Lung (tissue), 12 donors: ENCODE measurements around the gene LAMA1. TPM values are rescaled to one million over a fixed set of nuclear protein-coding genes. Genes with fewer than 3 reads are reported as not detected.

Source experiments
- ATAC-seq: fragments of 200-7000 bp; cut with Tn5 transposase; one replicate; pipeline ENCODE4 v1.9.1; 2020; ENCODE audit warnings: moderate number of reproducible peaks; ENCODE audit not compliant: insufficient read depth, low FRiP score
- DNase-seq, 3 donors: peaks; one replicate each; pipeline ENCODE4 v3.0.0-alpha.2; 2013 to 2017
- H3K27ac ChIP-seq, 2 donors: one replicate each; pipeline ENCODE4 v1.5.1; 2013; ENCODE audit warnings: mild to moderate bottlenecking in 2 of 2, moderate library complexity in 2 of 2, control low read depth in 1 of 2, inconsistent platforms in 1 of 2, low read depth in 1 of 2, low read length in 1 of 2
- H3K27me3 ChIP-seq, 3 donors: one replicate each; pipeline ENCODE4 v1.5.1; 2013; ENCODE audit warnings: low read length in 2 of 3; ENCODE audit not compliant: control insufficient read depth in 3 of 3, insufficient read depth in 3 of 3
- H3K36me3 ChIP-seq, 4 donors: one replicate each; pipeline ENCODE4 v1.5.1; 2013; ENCODE audit warnings: low read length in 4 of 4, mild to moderate bottlenecking in 1 of 4, moderate library complexity in 1 of 4; ENCODE audit not compliant: control insufficient read depth in 4 of 4, insufficient read depth in 4 of 4
- H3K4me1 ChIP-seq, 5 donors: one replicate each; pipeline ENCODE4 v1.5.1; 2013; ENCODE audit warnings: low read length in 5 of 5, mild to moderate bottlenecking in 2 of 5, moderate library complexity in 1 of 5; ENCODE audit not compliant: control insufficient read depth in 5 of 5, insufficient read depth in 5 of 5
- H3K4me3 ChIP-seq: one replicate; pipeline ENCODE4 v1.5.1; 2013; ENCODE audit warnings: mild to moderate bottlenecking, control low read depth, moderate library complexity
- H3K9ac ChIP-seq, 2 donors: one replicate each; pipeline ENCODE4 v1.5.1; 2013; ENCODE audit warnings: low read length in 2 of 2, control low read depth in 1 of 2; ENCODE audit not compliant: insufficient read depth in 1 of 2
- H3K9me3 ChIP-seq, 4 donors: one replicate each; pipeline ENCODE4 v1.5.1; 2013; ENCODE audit warnings: low read length in 3 of 4, mild to moderate bottlenecking in 1 of 4, moderate library complexity in 1 of 4; ENCODE audit not compliant: control insufficient read depth in 4 of 4, insufficient read depth in 3 of 4
- CTCF ChIP-seq: IDR thresholded peaks from 2 replicates; pipeline ENCODE4 v1.5.1; 2012; ENCODE audit warnings: mild to moderate bottlenecking; ENCODE audit errors: control extremely low read depth, extremely low read depth
- WGBS, 2 donors: extraction: QIAGEN DNeasy Blood & Tissue Kit; methylation state at CpG; one replicate each; pipeline ENCODE4 v1.1.7; 2013; 5-methylcytosine and 5-hydroxymethylcytosine counted together
- polyA plus RNA-seq, 2 donors: library from polyadenylated mRNA; stranded (reverse); fragments of 200-250 nt; gene quantifications; one replicate each; pipeline ENCODE4 v1.2.1, GENCODE V29; 2013
- total RNA-seq, 2 donors: library from RNA; depleted of rRNA in 1 of 2; stranded (reverse); fragments of >200 nt in 1 of 2; gene quantifications; one replicate each; pipeline ENCODE4 v1.2.1, GENCODE V29; 2014 to 2021
- donor health status: control.
- donor health status: control.
- donor health status: Bipolar disorder and iron deficiency.
- donor health status: healthy.
- donor health status: DM: yes; HTN: yes; CAD: no.

LAMA1 gene
- total and polyA plus RNA-seq, 4 donors, result 0.66 to 2.8 (median 1.7) TPM

DNA sequence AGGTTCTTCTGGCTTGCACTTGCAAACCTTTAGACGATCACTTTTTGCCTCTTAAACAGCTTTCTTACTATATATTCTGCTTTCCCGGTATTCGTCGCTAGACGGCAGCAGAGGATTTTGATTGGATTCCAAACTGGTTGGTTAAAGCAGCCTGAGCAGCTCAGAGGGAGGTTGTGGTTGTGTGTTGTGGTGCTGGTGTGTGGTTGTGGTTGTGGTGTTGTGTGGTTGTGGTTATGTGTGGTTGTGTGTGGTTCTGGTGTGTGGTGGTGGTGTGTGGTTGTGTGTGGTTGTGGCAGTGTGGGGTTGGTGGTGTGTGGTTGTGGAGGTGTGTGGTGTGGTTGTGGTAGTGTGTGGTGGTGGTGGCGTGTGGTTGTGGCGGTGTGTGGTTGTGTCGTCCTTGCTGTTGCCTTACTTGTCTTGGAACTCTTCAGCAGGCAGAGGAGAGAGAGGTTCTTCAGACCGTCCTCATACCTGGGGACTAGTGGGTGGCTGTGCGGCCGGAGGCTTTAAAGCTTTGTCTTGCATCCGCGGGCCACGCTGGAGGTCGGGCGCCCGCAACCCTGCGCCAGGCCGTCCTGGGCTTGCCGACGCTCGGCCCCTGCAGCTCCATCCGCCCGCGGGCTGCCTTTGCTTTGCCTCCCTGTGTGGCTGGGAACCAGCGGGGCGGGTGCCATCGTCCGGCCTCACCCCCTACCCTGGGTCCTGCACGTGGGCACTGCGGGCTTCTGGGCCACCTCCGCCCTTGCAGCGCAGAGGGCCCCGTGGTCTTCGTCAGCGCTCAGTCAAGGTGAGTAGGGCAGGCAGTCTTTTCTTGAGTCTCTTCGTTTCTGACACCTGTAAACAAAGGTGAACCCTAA lies 197.3 kb downstream of the LAMA1 start:
- ATAC-seq, result no peak
- 75 to 79% methylated on average over 36 to 37 of the region's 37 CpGs for WGBS, 2 donors

GRCh38 chr18:6917072-6917471 lies 200.5 kb downstream of the LAMA1 start:
- H3K9ac ChIP-seq, result no peak overlapping the region
- no peaks in the 10 kb centered on the region for H3K27me3 ChIP-seq
- 85 to 89% methylated on average over 3 of the region's 3 CpGs for WGBS, 2 donors
- ATAC-seq (no peak), DNase-seq (no peak)
- H3K4me1 ChIP-seq, result peaks cover 0 to 2% (median 0%) of the 10 kb centered on the region in 5 donors
- no peak overlapping the region for H3K27ac ChIP-seq
- TF ChIP-seq CTCF, result no peak
- peaks cover 0 to 27% (median 13%) of the 10 kb centered on the region in 4 donors for H3K36me3 ChIP-seq
- no peak overlapping the region for H3K4me3 ChIP-seq
- H3K9me3 ChIP-seq, result no peaks in the 10 kb centered on the region

More for the DNA sequence above, 197.3 kb downstream of the LAMA1 start:
- Histone ChIP-seq H3K4me3 (no peak overlapping the region), H3K27me3 (no peaks in the 10 kb centered on the region), H3K27ac (no peak overlapping the region), H3K9ac (no peak overlapping the region), H3K9me3 (no peaks in the 10 kb centered on the region), H3K4me1 (peaks cover 0 to 2% (median 0%) of the 10 kb centered on the region in 5 donors), H3K36me3 (peaks cover 0 to 13% (median 6%) of the 10 kb centered on the region in 4 donors)
- peak; percentile 83 to 90 (median 88) for DNase-seq
- TF ChIP-seq CTCF, result peak; percentile 66

GRCh38 chr18:6901286-6901926 lies 216.2 kb downstream of the LAMA1 start:
- ATAC-seq (no peak), DNase-seq (no peak)
- WGBS, 2 donors, result 75 to 81% methylated on average over 3 of the region's 3 CpGs
- Histone ChIP-seq H3K36me3 (peaks cover 0 to 61% (median 31%) of the 10 kb centered on the region in 4 donors), H3K27ac (no peak overlapping the region), H3K4me1 (no peaks in the 10 kb centered on the region), H3K27me3 (peaks cover 0 to 2% (median 0%) of the 10 kb centered on the region in 3 donors), H3K9me3 (peaks cover 0 to 7% (median 3%) of the 10 kb centered on the region in 4 donors), H3K4me3 (no peak overlapping the region), H3K9ac (no peak overlapping the region)
- no peak for TF ChIP-seq CTCF
